A673 (cell line): ENCODE data around the gene MAP2K6.

ENCODE experiments used
- CTCF ChIP-seq: fragments of 300-800, 200-600 bp; sonication (generic); conservative IDR thresholded peaks from 2 replicates; pipeline ENCODE4 v1.5.1; 2017; ENCODE audit warnings: low read depth, mild to moderate bottlenecking, antibody characterized with exemption, low read length, moderate library complexity, mixed read lengths
- EZH2 ChIP-seq: fragments of 200-600 bp; sonication (generic); IDR thresholded peaks from 2 replicates; pipeline ENCODE4 v1.6.1; 2017; ENCODE audit warnings: borderline replicate concordance, low read depth, mild to moderate bottlenecking, mixed read lengths, antibody characterized with exemption, low read length; ENCODE audit not compliant: poor library complexity, severe bottlenecking

GRCh38 chr17:69516911-69517310 lies 102.4 kb downstream of the MAP2K6 start:
- TF ChIP-seq CTCF (no peak), EZH2 (no peak)
